ENCODE data around the gene ZFP28.

Gene ZFP28

DNA sequence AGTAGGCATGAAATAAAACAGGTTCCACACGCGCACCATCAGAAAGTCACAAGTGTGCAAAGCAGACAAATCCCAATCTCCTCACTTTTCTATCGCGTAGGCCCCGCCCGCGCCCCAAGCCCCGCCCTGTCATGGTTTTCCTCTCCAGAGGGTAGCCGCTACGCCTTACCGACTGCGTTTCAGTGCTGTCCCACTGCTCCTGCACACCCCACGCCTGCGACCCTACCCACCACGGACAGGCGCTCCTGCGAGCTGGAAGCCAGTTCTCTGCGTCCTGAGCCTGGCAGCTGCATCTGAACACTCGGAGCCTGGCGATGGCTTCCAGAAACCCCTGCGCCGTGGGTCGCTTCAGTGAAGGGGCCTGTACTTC lies 28.1 kb downstream of the ZFP28 start:
- Histone ChIP-seq H3K4me3 (ENCODE audit: insufficient read depth, low read length, poor library complexity, severe bottlenecking) (peak overlapping the region; percentile 47), H3K36me3 (ENCODE audit: low read length) (no peaks in the 10 kb centered on the region), H2AFZ (ENCODE audit: low read depth, low read length, severe bottlenecking) (peak overlapping the region; percentile 80), H3K27ac (ENCODE audit: low read depth, low read length) (no peak overlapping the region), H3K9me3 (ENCODE audit: insufficient read depth, low read length) (peaks cover 8% of the 10 kb centered on the region; the same call in 1 of the 2 replicates), H3K79me2 (ENCODE audit: insufficient read depth, low read length) (no peaks in the 10 kb centered on the region), H3K4me2 (ENCODE audit: low read depth, low read length, poor library complexity, severe bottlenecking) (peak overlapping the region; percentile 35), H3K9ac (ENCODE audit: low read length) (peak overlapping the region; percentile 41; the same call in 1 of the 2 replicates), H4K20me1 (ENCODE audit: low read depth, low read length) (no peaks in the 10 kb centered on the region), H3F3A (ENCODE audit: insufficient read depth) (no peaks in the 10 kb centered on the region), H3K27me3 (ENCODE audit: low read length) (no peaks in the 10 kb centered on the region), H3K9me2 (replicated peaks; ENCODE audit: insufficient read depth, low read length) (no peaks in the 10 kb centered on the region)
- TF ChIP-seq, protein P1, sequence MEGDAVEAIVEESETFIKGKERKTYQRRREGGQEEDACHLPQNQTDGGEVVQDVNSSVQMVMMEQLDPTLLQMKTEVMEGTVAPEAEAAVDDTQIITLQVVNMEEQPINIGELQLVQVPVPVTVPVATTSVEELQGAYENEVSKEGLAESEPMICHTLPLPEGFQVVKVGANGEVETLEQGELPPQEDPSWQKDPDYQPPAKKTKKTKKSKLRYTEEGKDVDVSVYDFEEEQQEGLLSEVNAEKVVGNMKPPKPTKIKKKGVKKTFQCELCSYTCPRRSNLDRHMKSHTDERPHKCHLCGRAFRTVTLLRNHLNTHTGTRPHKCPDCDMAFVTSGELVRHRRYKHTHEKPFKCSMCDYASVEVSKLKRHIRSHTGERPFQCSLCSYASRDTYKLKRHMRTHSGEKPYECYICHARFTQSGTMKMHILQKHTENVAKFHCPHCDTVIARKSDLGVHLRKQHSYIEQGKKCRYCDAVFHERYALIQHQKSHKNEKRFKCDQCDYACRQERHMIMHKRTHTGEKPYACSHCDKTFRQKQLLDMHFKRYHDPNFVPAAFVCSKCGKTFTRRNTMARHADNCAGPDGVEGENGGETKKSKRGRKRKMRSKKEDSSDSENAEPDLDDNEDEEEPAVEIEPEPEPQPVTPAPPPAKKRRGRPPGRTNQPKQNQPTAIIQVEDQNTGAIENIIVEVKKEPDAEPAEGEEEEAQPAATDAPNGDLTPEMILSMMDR (IDR thresholded peaks at IDR 0.05; ENCODE audit: insufficient read depth, low read length, poor library complexity, severe bottlenecking): no peak
- TF ChIP-seq EZH2phosphoT487 (conservative IDR thresholded peaks at IDR 0.05; ENCODE audit: low read length): no peak

DNA sequence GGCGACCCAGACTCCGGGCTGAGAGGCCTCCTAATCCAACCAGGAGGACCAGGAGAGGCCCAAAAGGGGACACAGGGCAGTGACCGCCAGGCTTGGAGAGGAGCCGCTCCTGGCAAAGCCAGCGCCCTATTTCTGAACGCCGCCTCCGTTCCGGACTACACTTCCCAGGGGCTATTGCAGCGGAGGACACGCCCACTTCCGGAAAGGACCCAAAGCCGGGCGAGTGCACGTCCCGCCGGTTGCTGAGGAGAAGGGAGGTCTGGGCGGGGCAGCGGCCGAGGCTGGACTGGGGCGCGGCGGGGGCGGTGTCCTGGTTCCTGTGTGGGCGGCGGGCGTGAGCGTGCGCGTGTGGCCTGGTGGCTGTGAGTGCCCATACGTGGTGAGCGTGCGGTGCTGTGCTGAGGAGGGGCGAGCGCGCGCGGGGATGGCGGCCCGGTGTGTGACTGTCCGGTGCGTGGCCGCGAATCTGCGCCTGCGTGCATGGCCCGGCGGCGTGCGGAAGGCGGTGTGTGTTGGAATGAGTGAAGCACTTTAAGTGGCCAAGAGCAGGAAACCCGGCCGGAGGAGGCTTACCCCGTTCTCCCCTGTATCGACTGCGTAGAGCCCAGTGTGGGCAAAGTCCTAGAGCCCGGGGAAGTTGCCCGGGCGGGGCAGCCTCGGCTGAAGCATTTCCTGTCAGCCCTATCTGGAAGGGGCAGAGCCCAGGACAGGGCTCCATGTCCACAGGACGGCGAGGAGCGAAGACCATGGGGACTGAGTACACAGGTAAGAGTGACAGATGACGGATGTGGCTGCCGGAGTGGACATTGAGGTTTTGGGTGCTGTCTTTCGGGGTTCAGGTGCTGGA lies 28.7 kb downstream of the ZFP28 start, which contains the start of gene ZNF470:
ZNF470 (plus strand) TSS at position 195 of the 847 bp plus-strand sequence. CDS start 2,844 bp downstream, outside the sequence.
- no peaks in the 10 kb centered on the region for H4K20me1 ChIP-seq (ENCODE audit: low read depth, low read length)
- H3K36me3 ChIP-seq (ENCODE audit: low read length): no peaks in the 10 kb centered on the region
- no peak within 1 kb of the TSS for H3K27ac ChIP-seq (ENCODE audit: low read depth, low read length)
- H2AFZ ChIP-seq (ENCODE audit: low read depth, low read length, severe bottlenecking): peak within 1 kb of the TSS; percentile 80
- H3K9me3 ChIP-seq (ENCODE audit: insufficient read depth, low read length): peaks cover 9% of the 10 kb centered on the region; the same call in 1 of the 2 replicates
- peak within 1 kb of the TSS; percentile 47 for H3K4me3 ChIP-seq (ENCODE audit: insufficient read depth, low read length, poor library complexity, severe bottlenecking)
- peak within 1 kb of the TSS; percentile 41; the same call in 1 of the 2 replicates for H3K9ac ChIP-seq (ENCODE audit: low read length)
- H3K79me2 ChIP-seq (ENCODE audit: insufficient read depth, low read length): no peaks in the 10 kb centered on the region
- no peaks in the 10 kb centered on the region for H3K27me3 ChIP-seq (ENCODE audit: low read length)
- no peaks in the 10 kb centered on the region for H3K9me2 ChIP-seq (replicated peaks; ENCODE audit: insufficient read depth, low read length)
- H3K4me2 ChIP-seq (ENCODE audit: low read depth, low read length, poor library complexity, severe bottlenecking): peak within 1 kb of the TSS; percentile 35
- H3F3A ChIP-seq (ENCODE audit: insufficient read depth): no peaks in the 10 kb centered on the region
- TF ChIP-seq EZH2phosphoT487 (conservative IDR thresholded peaks at IDR 0.05; ENCODE audit: low read length): no peak
- TF ChIP-seq, protein P1 (IDR thresholded peaks at IDR 0.05; ENCODE audit: insufficient read depth, low read length, poor library complexity, severe bottlenecking): no peak

DNA sequence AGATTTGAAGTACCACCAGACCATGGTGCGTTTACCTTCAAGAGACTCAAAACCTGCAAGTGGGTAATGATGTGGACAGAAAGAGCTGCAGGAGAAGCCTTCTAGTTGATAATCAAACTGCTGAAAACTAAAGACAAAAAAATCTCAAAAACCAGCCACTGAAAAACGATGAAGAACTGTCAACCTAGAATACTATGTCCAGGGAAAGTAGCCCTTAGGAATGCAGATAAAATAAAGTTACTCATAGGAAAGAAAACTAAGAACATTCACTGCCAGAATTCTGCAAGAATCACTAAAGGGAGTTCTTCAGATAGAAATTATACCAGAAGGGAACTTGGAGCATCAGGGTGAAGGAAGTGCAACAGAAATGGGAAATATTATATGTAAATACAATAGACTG lies 33.8 kb downstream of the ZFP28 start:
- no peaks in the 10 kb centered on the region for H3F3A ChIP-seq (ENCODE audit: insufficient read depth)
- no peaks in the 10 kb centered on the region for H3K9me2 ChIP-seq (replicated peaks; ENCODE audit: insufficient read depth, low read length)
- no peak overlapping the region for H3K27ac ChIP-seq (ENCODE audit: low read depth, low read length)
- H3K9me3 ChIP-seq (ENCODE audit: insufficient read depth, low read length): peaks cover 34% of the 10 kb centered on the region; the same call in 1 of the 2 replicates
- no peak overlapping the region for H3K9ac ChIP-seq (ENCODE audit: low read length)
- TF ChIP-seq EZH2phosphoT487 (conservative IDR thresholded peaks at IDR 0.05; ENCODE audit: low read length): no peak
- no peaks in the 10 kb centered on the region for H3K79me2 ChIP-seq (ENCODE audit: insufficient read depth, low read length)
- H4K20me1 ChIP-seq (ENCODE audit: low read depth, low read length): no peaks in the 10 kb centered on the region
- H3K4me3 ChIP-seq (ENCODE audit: insufficient read depth, low read length, poor library complexity, severe bottlenecking): no peak overlapping the region
- H3K4me2 ChIP-seq (ENCODE audit: low read depth, low read length, poor library complexity, severe bottlenecking): no peak overlapping the region
- H3K36me3 ChIP-seq (ENCODE audit: low read length): peaks cover 2% of the 10 kb centered on the region; the same call in 1 of the 2 replicates
- H2AFZ ChIP-seq (ENCODE audit: low read depth, low read length, severe bottlenecking): no peak overlapping the region
- H3K27me3 ChIP-seq (ENCODE audit: low read length): no peaks in the 10 kb centered on the region

DNA sequence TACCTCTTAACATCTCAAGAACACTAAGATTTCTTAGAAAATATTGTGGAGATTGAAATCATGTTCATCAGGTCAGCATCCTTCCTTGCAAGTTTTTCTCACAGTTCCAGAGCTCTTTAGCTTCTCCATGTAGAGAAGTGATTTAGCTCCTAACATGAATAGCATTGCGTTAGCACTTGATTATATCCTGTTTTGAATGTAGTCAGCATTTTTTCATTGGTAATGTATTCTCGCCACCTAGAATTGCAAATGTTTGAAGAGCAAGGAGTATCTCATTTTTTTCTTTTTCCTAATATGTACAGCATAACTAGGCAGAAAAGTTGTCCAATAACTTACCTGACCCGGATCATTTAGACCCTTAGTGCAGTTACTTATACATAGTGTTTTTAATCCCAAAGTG lies 35.2 kb downstream of the ZFP28 start:
- Histone ChIP-seq H3K9me2 (replicated peaks; ENCODE audit: insufficient read depth, low read length) (no peaks in the 10 kb centered on the region), H3K27me3 (ENCODE audit: low read length) (no peaks in the 10 kb centered on the region), H3K4me2 (ENCODE audit: low read depth, low read length, poor library complexity, severe bottlenecking) (no peak overlapping the region), H2AFZ (ENCODE audit: low read depth, low read length, severe bottlenecking) (no peak overlapping the region), H3K36me3 (ENCODE audit: low read length) (peaks cover 2% of the 10 kb centered on the region; the same call in 1 of the 2 replicates), H3F3A (ENCODE audit: insufficient read depth) (no peaks in the 10 kb centered on the region), H3K4me3 (ENCODE audit: insufficient read depth, low read length, poor library complexity, severe bottlenecking) (no peak overlapping the region), H3K27ac (ENCODE audit: low read depth, low read length) (no peak overlapping the region), H3K9me3 (ENCODE audit: insufficient read depth, low read length) (peaks cover 46% of the 10 kb centered on the region; the same call in 1 of the 2 replicates), H3K9ac (ENCODE audit: low read length) (no peak overlapping the region), H4K20me1 (ENCODE audit: low read depth, low read length) (no peaks in the 10 kb centered on the region), H3K79me2 (ENCODE audit: insufficient read depth, low read length) (no peaks in the 10 kb centered on the region)
- TF ChIP-seq, protein P1 (IDR thresholded peaks at IDR 0.05; ENCODE audit: insufficient read depth, low read length, poor library complexity, severe bottlenecking): no peak
- no peak for TF ChIP-seq EZH2phosphoT487 (conservative IDR thresholded peaks at IDR 0.05; ENCODE audit: low read length)

Measured in SU-DHL-6 (cell line).